GM12878 (cell line): Measurements from ENCODE around the gene PTPN22. TPM values are rescaled to one million over a fixed set of nuclear protein-coding genes. Genes with fewer than 3 reads are reported as not detected.

ENCODE experiments used
- ATF7 ChIP-seq: fragments of 450-650 bp; IDR thresholded peaks from 2 replicates; pipeline ENCODE4 v1.6.1; 2016; ENCODE audit warnings: low read depth, mild to moderate bottlenecking
- BRCA1 ChIP-seq: IDR thresholded peaks from 2 replicates; pipeline ENCODE4 v1.6.1; 2011; ENCODE audit warnings: low read depth, low read length, improper control_type of control experiment
- CEBPB ChIP-seq, 2 experiments: fragments of 150-350 bp in 1 of 2; IDR thresholded peaks; 2 replicates each; pipeline ENCODE4 v1.6.1; 2012 to 2014; ENCODE audit warnings: low read depth in 2 of 2, low read length in 2 of 2, borderline replicate concordance in 1 of 2, inconsistent platforms in 1 of 2
- CUX1 ChIP-seq: IDR thresholded peaks from 2 replicates; pipeline ENCODE4 v1.6.1; 2012; ENCODE audit warnings: improper control_type of control experiment, low read depth, low read length; ENCODE audit not compliant: insufficient replicate concordance
- DPF2 ChIP-seq: fragments of 450-650 bp; IDR thresholded peaks from 2 replicates; pipeline ENCODE4 v1.6.1; 2017; ENCODE audit warnings: mild to moderate bottlenecking
- EED ChIP-seq: sonication (generic); IDR thresholded peaks from 2 replicates; pipeline ENCODE4 v1.6.1; 2016; ENCODE audit warnings: antibody characterized with exemption, low read depth
- EGR1 ChIP-seq, 2 experiments: IDR thresholded peaks; 1 replicate in 1 of 2; 2 replicates in 1 of 2; pipeline ENCODE4 v1.6.1; 2011 to 2012; ENCODE audit warnings: low read depth in 2 of 2, low read length in 2 of 2, borderline replicate concordance in 1 of 2, mild to moderate bottlenecking in 1 of 2, moderate library complexity in 1 of 2
- EZH2 ChIP-seq: IDR thresholded peaks from 2 replicates; pipeline ENCODE4 v1.6.1; 2012; ENCODE audit warnings: low read depth, mild to moderate bottlenecking, control low read depth, inconsistent platforms, low read length, borderline replicate concordance; ENCODE audit not compliant: control insufficient read depth
- HDGF ChIP-seq: fragments of 450-650 bp; IDR thresholded peaks from 2 replicates; pipeline ENCODE4 v1.6.1; 2016; ENCODE audit warnings: antibody characterized with exemption
- KAT2A ChIP-seq: conservative IDR thresholded peaks from 2 replicates; pipeline ENCODE4 v1.6.1; 2011; ENCODE audit warnings: low read depth, low read length; ENCODE audit not compliant: control insufficient read depth
- MEF2B ChIP-seq: fragments of 450-650 bp; IDR thresholded peaks from 2 replicates; pipeline ENCODE4 v1.6.1; 2018; ENCODE audit warnings: mild to moderate bottlenecking, moderate library complexity; ENCODE audit not compliant: partially characterized antibody, poor library complexity, severe bottlenecking
- MTA2 ChIP-seq: fragments of 450-650 bp; IDR thresholded peaks from 2 replicates; pipeline ENCODE4 v1.6.1; 2016; ENCODE audit warnings: low read depth, mild to moderate bottlenecking, moderate library complexity
- MXI1 ChIP-seq: fragments of 150-350 bp; IDR thresholded peaks from 2 replicates; pipeline ENCODE4 v1.6.1; 2011; ENCODE audit warnings: low read depth, mild to moderate bottlenecking, inconsistent platforms, low read length, improper control_type of control experiment
- NR2F1 ChIP-seq: fragments of 450-650 bp; conservative IDR thresholded peaks from 2 replicates; pipeline ENCODE4 v1.6.1; 2017; ENCODE audit warnings: mild to moderate bottlenecking
- POLR2A ChIP-seq: IDR thresholded peaks from 2 replicates; pipeline ENCODE4 v1.6.1; 2011; ENCODE audit warnings: low read depth, mild to moderate bottlenecking, low read length
- RAD21 ChIP-seq: IDR thresholded peaks from 2 replicates; pipeline ENCODE4 v1.6.1; 2011; ENCODE audit warnings: mild to moderate bottlenecking, low read depth, low read length, moderate library complexity; ENCODE audit not compliant: insufficient read depth
- RELA ChIP-seq: fragments of 450-650 bp; IDR thresholded peaks from 2 replicates; pipeline ENCODE4 v1.8.0; 2014; ENCODE audit warnings: borderline replicate concordance; ENCODE audit not compliant: partially characterized antibody
- SIN3A ChIP-seq: IDR thresholded peaks from 2 replicates; pipeline ENCODE4 v1.6.1; 2012; ENCODE audit warnings: low read depth, low read length, improper control_type of control experiment
- SP1 ChIP-seq: IDR thresholded peaks from one replicate; pipeline ENCODE4 v1.6.1; 2011; ENCODE audit warnings: low read depth, low read length
- SPI1 ChIP-seq: IDR thresholded peaks from 2 replicates; pipeline ENCODE4 v1.6.1; 2011; ENCODE audit warnings: low read depth, mild to moderate bottlenecking, low read length, moderate library complexity, borderline replicate concordance; ENCODE audit not compliant: insufficient read depth
- SREBF2 ChIP-seq: IDR thresholded peaks from 2 replicates; pipeline ENCODE4 v1.6.1; 2012; ENCODE audit warnings: mild to moderate bottlenecking, low read length
- TBL1XR1 ChIP-seq: IDR thresholded peaks from 2 replicates; pipeline ENCODE4 v1.6.1; 2012; ENCODE audit warnings: low read depth, low read length, improper control_type of control experiment
- ZNF217 ChIP-seq: fragments of 450-650 bp; IDR thresholded peaks from 2 replicates; pipeline ENCODE4 v1.6.1; 2017; ENCODE audit warnings: antibody characterized with exemption, mild to moderate bottlenecking
- ZZZ3 ChIP-seq: IDR thresholded peaks from 2 replicates; pipeline ENCODE4 v1.6.1; 2011; ENCODE audit warnings: low read depth; ENCODE audit not compliant: control insufficient read depth, insufficient read length
- polyA plus RNA-seq, 11 experiments: library from polyadenylated mRNA; depleted of rRNA in 4 of 11; unstranded in 6 of 11; stranded (reverse) in 5 of 11; fragments of >200 nt; fragmentation: Nextera tagmentation in 4 of 11; fragmentation: Illumina TruSeq in 1 of 11; extraction: Ambion mirVana in 4 of 11; extraction: Trizol in 1 of 11; gene quantifications; 1 replicate in 1 of 11; 2 replicates in 10 of 11; pipeline versions ENCODE4 v1.2.1 to v1.2.3, GENCODE V29; 2011 to 2016; ENCODE audit warnings: inconsistent platforms in 2 of 11, missing spikeins in 2 of 11, low read depth in 1 of 11
- total RNA-seq, 4 experiments: library from RNA; depleted of rRNA in 3 of 4; stranded (reverse); fragments of >200 nt in 3 of 4; fragmentation: Illumina TruSeq in 1 of 4; extraction: Trizol in 1 of 4; gene quantifications; 2 replicates each; pipeline versions ENCODE4 v1.2.1 to v1.2.3, GENCODE V29; 2013 to 2021
- TF ChIP-seq, protein P1 (sequence below): fragments of 450-650 bp; IDR thresholded peaks from 2 replicates; pipeline ENCODE4 v1.6.1; 2016; ENCODE audit warnings: mild to moderate bottlenecking
- TF ChIP-seq, protein P2 (sequence below): IDR thresholded peaks from 2 replicates; pipeline ENCODE4 v1.6.1; 2011; ENCODE audit warnings: borderline replicate concordance, low read depth, mild to moderate bottlenecking, moderate library complexity, low read length; ENCODE audit not compliant: insufficient read depth, poor library complexity, severe bottlenecking

Gene PTPN22
- total and polyA plus RNA-seq, 10 of the 15 experiments (the other 5 are each of a cell fraction or from before 2014, with no cell fraction given), result 22.8 to 65.1 (median 44.9) TPM

GRCh38 chr1:113858418-113858817, 13.1 kb downstream of the PTPN22 start (continued):
- no peak for TF ChIP-seq BRCA1
- TF ChIP-seq SP1, result no peak
- TF ChIP-seq ZZZ3, result no peak
- no peak for TF ChIP-seq EZH2
- no peak for TF ChIP-seq KAT2A
- TF ChIP-seq POLR2A, result no peak
- no peak for TF ChIP-seq SIN3A
- TF ChIP-seq RAD21, result peak; percentile 26; the same call in 1 of the 2 replicates
- peak; percentile 64 for TF ChIP-seq MEF2B
- no peak for TF ChIP-seq ZNF217
- TF ChIP-seq HDGF, result peak; percentile 57; the same call in 1 of the 2 replicates
- no peak for TF ChIP-seq EGR1 (IDR thresholded peaks at IDR 0.05; ENCODE audit: borderline replicate concordance in 1 of 2, low read depth in 2 of 2, low read length in 2 of 2)
- peak; percentile 90 for TF ChIP-seq SPI1
- TF ChIP-seq, protein P1, sequence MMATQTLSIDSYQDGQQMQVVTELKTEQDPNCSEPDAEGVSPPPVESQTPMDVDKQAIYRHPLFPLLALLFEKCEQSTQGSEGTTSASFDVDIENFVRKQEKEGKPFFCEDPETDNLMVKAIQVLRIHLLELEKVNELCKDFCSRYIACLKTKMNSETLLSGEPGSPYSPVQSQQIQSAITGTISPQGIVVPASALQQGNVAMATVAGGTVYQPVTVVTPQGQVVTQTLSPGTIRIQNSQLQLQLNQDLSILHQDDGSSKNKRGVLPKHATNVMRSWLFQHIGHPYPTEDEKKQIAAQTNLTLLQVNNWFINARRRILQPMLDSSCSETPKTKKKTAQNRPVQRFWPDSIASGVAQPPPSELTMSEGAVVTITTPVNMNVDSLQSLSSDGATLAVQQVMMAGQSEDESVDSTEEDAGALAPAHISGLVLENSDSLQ, result no peak
- peak; percentile 63 for TF ChIP-seq ATF7
- TF ChIP-seq EED, result peak; percentile 47
- TF ChIP-seq RELA, result no peak
- TF ChIP-seq, protein P2, sequence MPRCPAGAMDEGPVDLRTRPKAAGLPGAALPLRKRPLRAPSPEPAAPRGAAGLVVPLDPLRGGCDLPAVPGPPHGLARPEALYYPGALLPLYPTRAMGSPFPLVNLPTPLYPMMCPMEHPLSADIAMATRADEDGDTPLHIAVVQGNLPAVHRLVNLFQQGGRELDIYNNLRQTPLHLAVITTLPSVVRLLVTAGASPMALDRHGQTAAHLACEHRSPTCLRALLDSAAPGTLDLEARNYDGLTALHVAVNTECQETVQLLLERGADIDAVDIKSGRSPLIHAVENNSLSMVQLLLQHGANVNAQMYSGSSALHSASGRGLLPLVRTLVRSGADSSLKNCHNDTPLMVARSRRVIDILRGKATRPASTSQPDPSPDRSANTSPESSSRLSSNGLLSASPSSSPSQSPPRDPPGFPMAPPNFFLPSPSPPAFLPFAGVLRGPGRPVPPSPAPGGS, result no peak
- no peak for TF ChIP-seq SREBF2
- TF ChIP-seq CUX1, result no peak
- no peak for TF ChIP-seq MXI1
- no peak for TF ChIP-seq CEBPB (IDR thresholded peaks at IDR 0.05; ENCODE audit: borderline replicate concordance in 1 of 2, low read depth in 2 of 2, low read length in 2 of 2)
- no peak for TF ChIP-seq TBL1XR1
- peak; percentile 76 for TF ChIP-seq DPF2
- TF ChIP-seq MTA2, result peak; percentile 76
- TF ChIP-seq NR2F1, result peak; percentile 87
